Adrenal gland (tissue), 5 donors: Measurements from ENCODE around the gene ARHGEF26.

Source experiments
- POLR2A ChIP-seq, 2 donors: fragments of 450-650 bp; IDR thresholded peaks; one replicate each; pipeline ENCODE4 v1.6.1; 2017; ENCODE audit warnings: antibody characterized with exemption in 2 of 2, mild to moderate bottlenecking in 2 of 2, moderate library complexity in 1 of 2
- TF ChIP-seq, protein P1 (sequence below), 6 experiments: fragments of 450-650 bp in 4 of 6; fragments of 200-600 bp in 2 of 6; sonication (generic) in 1 of 6; IDR thresholded peaks; 1 replicate in 5 of 6; 2 replicates in 1 of 6; pipeline versions ENCODE4 v1.5.1 to v1.8.0; 2016 to 2021; ENCODE audit warnings: antibody characterized with exemption in 6 of 6, mild to moderate bottlenecking in 2 of 6, moderate library complexity in 1 of 6
- donor health status: DM: no; HTN: no; CAD: no.

- TF ChIP-seq, protein P1, sequence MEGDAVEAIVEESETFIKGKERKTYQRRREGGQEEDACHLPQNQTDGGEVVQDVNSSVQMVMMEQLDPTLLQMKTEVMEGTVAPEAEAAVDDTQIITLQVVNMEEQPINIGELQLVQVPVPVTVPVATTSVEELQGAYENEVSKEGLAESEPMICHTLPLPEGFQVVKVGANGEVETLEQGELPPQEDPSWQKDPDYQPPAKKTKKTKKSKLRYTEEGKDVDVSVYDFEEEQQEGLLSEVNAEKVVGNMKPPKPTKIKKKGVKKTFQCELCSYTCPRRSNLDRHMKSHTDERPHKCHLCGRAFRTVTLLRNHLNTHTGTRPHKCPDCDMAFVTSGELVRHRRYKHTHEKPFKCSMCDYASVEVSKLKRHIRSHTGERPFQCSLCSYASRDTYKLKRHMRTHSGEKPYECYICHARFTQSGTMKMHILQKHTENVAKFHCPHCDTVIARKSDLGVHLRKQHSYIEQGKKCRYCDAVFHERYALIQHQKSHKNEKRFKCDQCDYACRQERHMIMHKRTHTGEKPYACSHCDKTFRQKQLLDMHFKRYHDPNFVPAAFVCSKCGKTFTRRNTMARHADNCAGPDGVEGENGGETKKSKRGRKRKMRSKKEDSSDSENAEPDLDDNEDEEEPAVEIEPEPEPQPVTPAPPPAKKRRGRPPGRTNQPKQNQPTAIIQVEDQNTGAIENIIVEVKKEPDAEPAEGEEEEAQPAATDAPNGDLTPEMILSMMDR (IDR thresholded peaks at IDR 0.05) = no peak
- no peak for TF ChIP-seq POLR2A (IDR thresholded peaks at IDR 0.05)
Measured at GRCh38 chr3:154220462-154220861, 99.3 kb downstream of the ARHGEF26 start.
